ENCODE results near the gene ABCD3. TPM values are rescaled to one million over a fixed set of nuclear protein-coding genes. Genes with fewer than 3 reads are reported as not detected.

The ABCD3 gene
- polyA plus RNA-seq, 1 donor from 2014 or later: 46.4 TPM

GRCh38 chr1:94433866-94434265, 15.7 kb downstream of the ABCD3 start:
- Histone ChIP-seq H3K9me3 (ENCODE audit: low read length) (peaks cover 8% of the 10 kb centered on the region), H3K79me2 (replicated peaks; ENCODE audit: insufficient read depth, low read length) (no peaks in the 10 kb centered on the region), H4K20me1 (ENCODE audit: insufficient read depth) (no peaks in the 10 kb centered on the region), H3K4me3 (ENCODE audit: low read length) (no peak overlapping the region), H3K27me3 (ENCODE audit: insufficient read depth, low read depth, low read length) (no peaks in the 10 kb centered on the region), H3K27ac (ENCODE audit: low read length) (no peak overlapping the region), H3F3A (ENCODE audit: insufficient read depth, low read length, poor library complexity, severe bottlenecking) (no peaks in the 10 kb centered on the region), H3K9ac (ENCODE audit: low read length) (no peak overlapping the region), H3K9me2 (ENCODE audit: insufficient read depth, low read length) (no peaks in the 10 kb centered on the region), H3K4me2 (ENCODE audit: low read length) (no peak overlapping the region), H2AFZ (ENCODE audit: low read depth, low read length) (no peak overlapping the region), H3K36me3 (ENCODE audit: insufficient read depth, low read length) (peaks cover 6% of the 10 kb centered on the region)
- TF ChIP-seq CTCF (IDR thresholded peaks at IDR 0.05; ENCODE audit: poor library complexity, severe bottlenecking) (no peak), TAF1 (IDR thresholded peaks at IDR 0.05; ENCODE audit: low read depth) (no peak), EZH2 (IDR thresholded peaks at IDR 0.05; ENCODE audit: borderline replicate concordance, insufficient read depth, low read length, poor library complexity, severe bottlenecking) (no peak), EP300 (conservative IDR thresholded peaks at IDR 0.05; ENCODE audit: poor library complexity, severe bottlenecking) (no peak), MXI1 (conservative IDR thresholded peaks at IDR 0.05; ENCODE audit: poor library complexity, severe bottlenecking) (no peak), POLR2AphosphoS5 (IDR thresholded peaks at IDR 0.05) (no peak), SMC3 (conservative IDR thresholded peaks at IDR 0.05; ENCODE audit: poor library complexity) (no peak), REST (IDR thresholded peaks at IDR 0.05; ENCODE audit: borderline replicate concordance) (no peak), RAD21 (conservative IDR thresholded peaks at IDR 0.05) (no peak)

GRCh38 chr1:94434365-94435045, 16.3 kb downstream of the ABCD3 start:
- Histone ChIP-seq H2AFZ (ENCODE audit: low read depth, low read length) (no peak overlapping the region), H4K20me1 (ENCODE audit: insufficient read depth) (no peaks in the 10 kb centered on the region), H3F3A (ENCODE audit: insufficient read depth, low read length, poor library complexity, severe bottlenecking) (no peaks in the 10 kb centered on the region), H3K9me3 (ENCODE audit: low read length) (peaks cover 8% of the 10 kb centered on the region), H3K4me2 (ENCODE audit: low read length) (no peak overlapping the region), H3K4me3 (ENCODE audit: low read length) (no peak overlapping the region), H3K27me3 (ENCODE audit: insufficient read depth, low read depth, low read length) (no peaks in the 10 kb centered on the region), H3K27ac (ENCODE audit: low read length) (no peak overlapping the region), H3K9me2 (ENCODE audit: insufficient read depth, low read length) (no peaks in the 10 kb centered on the region), H3K79me2 (replicated peaks; ENCODE audit: insufficient read depth, low read length) (no peaks in the 10 kb centered on the region), H3K9ac (ENCODE audit: low read length) (no peak overlapping the region), H3K36me3 (ENCODE audit: insufficient read depth, low read length) (peaks cover 6% of the 10 kb centered on the region)
- no peak for TF ChIP-seq EP300 (conservative IDR thresholded peaks at IDR 0.05; ENCODE audit: poor library complexity, severe bottlenecking)
- no peak for TF ChIP-seq RAD21 (conservative IDR thresholded peaks at IDR 0.05)
- TF ChIP-seq REST (IDR thresholded peaks at IDR 0.05; ENCODE audit: borderline replicate concordance): no peak
- TF ChIP-seq CTCF (IDR thresholded peaks at IDR 0.05; ENCODE audit: poor library complexity, severe bottlenecking): no peak
- no peak for TF ChIP-seq POLR2AphosphoS5 (IDR thresholded peaks at IDR 0.05)
- TF ChIP-seq EZH2 (IDR thresholded peaks at IDR 0.05; ENCODE audit: borderline replicate concordance, insufficient read depth, low read length, poor library complexity, severe bottlenecking): no peak
- no peak for TF ChIP-seq SMC3 (conservative IDR thresholded peaks at IDR 0.05; ENCODE audit: poor library complexity)
- no peak for TF ChIP-seq MXI1 (conservative IDR thresholded peaks at IDR 0.05; ENCODE audit: poor library complexity, severe bottlenecking)
- TF ChIP-seq TAF1 (IDR thresholded peaks at IDR 0.05; ENCODE audit: low read depth): no peak
